Erythroblast (primary cell): ENCODE results near the gene CDH22.

Experiments used
- GATA1 ChIP-seq: IDR thresholded peaks from 2 replicates; pipeline ENCODE4 v1.6.1; 2011; ENCODE audit warnings: low read depth, mild to moderate bottlenecking, control low read depth, low read length, moderate library complexity
- POLR2A ChIP-seq: IDR thresholded peaks from 2 replicates; pipeline ENCODE4 v1.6.1; 2011; ENCODE audit warnings: mild to moderate bottlenecking, low read length

- TF ChIP-seq POLR2A: no peak
- no peak for TF ChIP-seq GATA1
Observed at GRCh38 chr20:46270977-46271744, 37.1 kb downstream of the CDH22 start.
